ENCODE results near the gene IRGQ. TPM values are rescaled to one million over a fixed set of nuclear protein-coding genes. Genes with fewer than 3 reads are reported as not detected.
"Not testable (repeated sequence)": the region's sequence is repeated elsewhere in the genome, so short reads cannot be mapped to it uniquely, and the experiment has no call there.

The IRGQ gene
- total RNA-seq, 4 donors from 2014 or later, result 20.2 to 25.8 (median 23.6) TPM

DNA sequence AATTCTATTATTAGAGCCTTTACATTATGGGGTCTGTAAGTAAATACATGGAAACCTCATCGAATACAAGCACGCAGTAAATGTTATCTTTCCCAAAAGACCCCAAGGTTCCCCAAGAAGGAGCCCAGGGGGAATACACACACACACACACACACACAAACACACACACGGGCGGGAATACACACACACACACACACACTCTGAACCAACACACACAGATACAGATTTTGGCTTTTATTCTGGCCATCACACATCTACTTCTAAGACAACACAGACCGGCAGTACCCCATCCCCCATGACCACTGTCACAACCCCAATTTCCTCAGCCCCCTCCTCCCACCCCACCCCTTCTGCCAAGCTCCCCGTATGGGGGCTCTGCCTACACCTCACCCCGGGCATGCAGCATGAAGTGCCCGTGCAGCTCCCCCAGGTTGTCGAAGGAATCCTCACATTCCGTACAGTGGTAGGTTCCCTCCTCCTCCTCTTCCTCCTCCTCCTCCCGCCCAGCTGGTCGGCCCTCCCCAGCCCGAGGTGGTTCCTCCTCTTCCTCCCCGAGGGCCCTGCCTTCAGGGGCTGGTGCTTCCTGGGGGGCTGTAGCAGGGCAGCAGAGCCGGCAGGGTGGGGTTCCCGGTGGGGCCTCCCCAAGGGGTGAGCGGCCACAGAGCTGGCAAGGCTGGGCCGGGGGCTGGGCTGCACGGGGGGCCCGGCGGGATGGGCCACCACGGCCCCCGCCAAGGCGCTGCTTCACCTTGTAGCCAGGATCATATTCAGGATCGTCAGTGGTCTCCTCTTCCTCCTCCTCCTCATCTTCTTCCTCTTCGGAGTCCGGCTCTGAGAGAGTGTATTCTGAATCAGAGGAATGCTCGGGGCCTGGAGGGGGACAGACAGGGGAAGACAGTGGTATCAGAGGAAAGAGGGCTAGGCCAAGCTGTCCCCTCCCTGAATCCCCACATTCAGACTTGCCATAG is 11.6 kb upstream of the IRGQ start:
- in situ Hi-C loops (cut with MboI; ENCODE audit: low sequenced_read_pairs in 4 of 4), result no loop called here
- no peak for ATAC-seq
- Histone ChIP-seq H3K36me3 (peaks cover 0 to 4% of the 10 kb centered on the region in 2 donors), H3K9me3 (no peaks in the 10 kb centered on the region), H3K4me1 (no peaks in the 10 kb centered on the region), H3K27me3 (no peaks in the 10 kb centered on the region), H3K4me3 (no peak overlapping the region), H3K27ac (peak overlapping the region in 1 of 4 donors; percentile 46)
- DNase-seq, result no peak
- TF ChIP-seq, protein P1, sequence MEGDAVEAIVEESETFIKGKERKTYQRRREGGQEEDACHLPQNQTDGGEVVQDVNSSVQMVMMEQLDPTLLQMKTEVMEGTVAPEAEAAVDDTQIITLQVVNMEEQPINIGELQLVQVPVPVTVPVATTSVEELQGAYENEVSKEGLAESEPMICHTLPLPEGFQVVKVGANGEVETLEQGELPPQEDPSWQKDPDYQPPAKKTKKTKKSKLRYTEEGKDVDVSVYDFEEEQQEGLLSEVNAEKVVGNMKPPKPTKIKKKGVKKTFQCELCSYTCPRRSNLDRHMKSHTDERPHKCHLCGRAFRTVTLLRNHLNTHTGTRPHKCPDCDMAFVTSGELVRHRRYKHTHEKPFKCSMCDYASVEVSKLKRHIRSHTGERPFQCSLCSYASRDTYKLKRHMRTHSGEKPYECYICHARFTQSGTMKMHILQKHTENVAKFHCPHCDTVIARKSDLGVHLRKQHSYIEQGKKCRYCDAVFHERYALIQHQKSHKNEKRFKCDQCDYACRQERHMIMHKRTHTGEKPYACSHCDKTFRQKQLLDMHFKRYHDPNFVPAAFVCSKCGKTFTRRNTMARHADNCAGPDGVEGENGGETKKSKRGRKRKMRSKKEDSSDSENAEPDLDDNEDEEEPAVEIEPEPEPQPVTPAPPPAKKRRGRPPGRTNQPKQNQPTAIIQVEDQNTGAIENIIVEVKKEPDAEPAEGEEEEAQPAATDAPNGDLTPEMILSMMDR (IDR thresholded peaks at IDR 0.05 in 4 of 5, conservative IDR thresholded peaks at IDR 0.05 in 1 of 5), result no peak
- TF ChIP-seq POLR2A (IDR thresholded peaks at IDR 0.05), result no peak
- intact Hi-C loops (cut with DNase I; ENCODE audit: low total_unique reads), result no loop called here

DNA sequence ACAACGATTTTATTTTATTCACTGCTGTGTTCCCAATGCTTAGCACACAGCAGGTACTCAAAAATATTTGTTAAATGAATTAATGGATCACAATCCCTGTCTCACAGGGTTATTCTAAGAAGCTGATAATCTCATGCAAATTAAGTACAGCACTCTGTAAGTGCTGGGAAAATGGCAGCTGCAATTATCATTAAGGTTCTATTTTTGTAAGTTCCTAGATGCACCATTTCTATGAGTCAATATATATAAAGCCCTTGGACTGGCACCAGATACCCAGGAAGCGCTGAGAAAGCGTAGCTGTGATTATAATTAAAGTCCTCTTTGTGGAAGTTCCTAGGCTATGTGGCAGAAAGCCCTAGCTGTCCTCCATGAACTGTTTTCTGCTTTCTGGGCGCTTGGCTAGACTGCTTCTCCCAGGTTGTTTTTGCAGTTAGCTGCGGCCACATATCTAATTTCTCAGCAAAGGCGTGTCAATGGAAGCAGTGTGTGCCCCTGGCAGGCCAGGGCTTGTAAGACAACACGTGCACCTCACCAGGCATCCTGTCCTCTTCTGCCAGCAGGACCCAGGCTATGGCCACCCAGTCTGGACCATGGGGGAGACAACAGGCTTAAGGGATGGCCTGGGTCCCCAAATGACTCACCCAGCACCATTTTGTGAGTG is 10.8 kb upstream of the IRGQ start:
- Histone ChIP-seq H3K27ac (peak overlapping the region in 1 of 4 donors; percentile 46), H3K9me3 (no peaks in the 10 kb centered on the region), H3K4me3 (no peak overlapping the region), H3K27me3 (no peaks in the 10 kb centered on the region), H3K4me1 (no peaks in the 10 kb centered on the region), H3K36me3 (peaks cover 0 to 7% of the 10 kb centered on the region in 2 donors)
- in situ Hi-C loops (cut with MboI; ENCODE audit: low sequenced_read_pairs in 4 of 4) (no loop called here), intact Hi-C loops (cut with DNase I; ENCODE audit: low total_unique reads) (no loop called here)
- ATAC-seq (no peak), DNase-seq (no peak)
- TF ChIP-seq, protein P1 (IDR thresholded peaks at IDR 0.05 in 4 of 5, conservative IDR thresholded peaks at IDR 0.05 in 1 of 5), result no peak
- no peak for TF ChIP-seq POLR2A (IDR thresholded peaks at IDR 0.05)

DNA sequence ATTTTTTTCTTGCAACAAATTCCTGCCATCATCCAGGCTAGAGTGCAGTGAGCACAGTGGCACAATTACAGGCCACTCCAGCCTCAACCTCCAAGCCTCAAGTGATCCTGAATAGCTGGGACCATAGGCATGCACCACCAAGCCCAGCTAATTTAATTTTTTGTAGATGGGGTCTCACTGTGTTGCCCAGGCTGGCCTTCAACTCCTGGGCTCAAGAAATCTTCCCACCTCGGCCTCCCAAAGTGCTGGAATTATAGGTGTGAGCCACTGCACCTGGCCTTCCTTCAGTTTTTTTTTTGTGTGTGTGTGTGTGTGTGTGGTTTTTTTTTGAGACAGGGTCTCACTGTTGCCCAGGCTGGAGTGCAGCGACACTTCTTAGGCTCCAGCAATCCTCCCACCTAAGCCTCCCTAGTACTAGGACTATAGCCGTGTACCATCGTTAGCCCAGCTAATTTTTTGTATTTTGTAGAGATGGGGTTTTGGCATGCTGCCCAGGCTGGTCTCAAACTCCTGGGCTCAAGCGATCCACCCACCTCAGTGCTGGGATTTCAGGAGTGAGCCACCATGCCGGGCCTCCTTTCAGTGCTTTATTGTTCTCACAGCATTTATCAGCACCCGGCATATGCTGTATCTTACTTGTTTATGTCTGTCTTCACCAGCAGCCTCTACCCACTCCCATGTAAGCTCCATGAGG is 10.1 kb upstream of the IRGQ start:
- no peak for TF ChIP-seq POLR2A (IDR thresholded peaks at IDR 0.05)
- ATAC-seq (no peak), DNase-seq (no peak)
- intact Hi-C loops (cut with DNase I; ENCODE audit: low total_unique reads) (no loop called here), in situ Hi-C loops (cut with MboI; ENCODE audit: low sequenced_read_pairs in 4 of 4) (no loop called here)
- Histone ChIP-seq H3K27me3 (no peaks in the 10 kb centered on the region), H3K9me3 (no peaks in the 10 kb centered on the region), H3K27ac (no peak overlapping the region), H3K4me3 (no peak overlapping the region), H3K4me1 (no peaks in the 10 kb centered on the region), H3K36me3 (peaks cover 0 to 14% of the 10 kb centered on the region in 2 donors)

DNA sequence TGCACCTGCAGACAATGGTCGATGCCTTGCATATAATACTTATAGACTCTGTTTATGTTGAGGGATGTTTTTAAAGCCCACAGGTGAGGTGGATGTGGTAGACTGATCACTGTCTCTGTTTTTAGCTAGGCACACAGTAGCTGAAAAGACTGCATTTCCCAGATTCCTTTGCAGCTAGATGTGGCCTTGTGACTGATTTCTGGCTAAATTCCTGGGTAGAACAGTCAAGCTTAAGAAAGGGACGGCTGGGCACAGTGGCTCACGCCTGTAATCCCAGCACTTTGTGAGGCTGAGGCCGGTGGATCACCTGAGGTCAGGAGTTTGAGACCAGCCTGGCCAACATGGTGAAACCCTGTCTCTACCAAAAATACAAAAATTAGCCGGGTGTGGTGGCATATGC is 4.4 kb upstream of the IRGQ start:
- H3K27ac ChIP-seq; DNase-seq; ATAC-seq; H3K4me3 ChIP-seq; intact Hi-C loops (cut with DNase I; ENCODE audit: low total_unique reads); in situ Hi-C loops (cut with MboI; ENCODE audit: low sequenced_read_pairs in 4 of 4); H3K27me3 ChIP-seq; H3K9me3 ChIP-seq: not testable (repeated sequence)
- Histone ChIP-seq H3K36me3 (peaks cover 0 to 39% of the 10 kb centered on the region in 2 donors), H3K4me1 (peaks cover 15% of the 10 kb centered on the region in 2 donors)

DNA sequence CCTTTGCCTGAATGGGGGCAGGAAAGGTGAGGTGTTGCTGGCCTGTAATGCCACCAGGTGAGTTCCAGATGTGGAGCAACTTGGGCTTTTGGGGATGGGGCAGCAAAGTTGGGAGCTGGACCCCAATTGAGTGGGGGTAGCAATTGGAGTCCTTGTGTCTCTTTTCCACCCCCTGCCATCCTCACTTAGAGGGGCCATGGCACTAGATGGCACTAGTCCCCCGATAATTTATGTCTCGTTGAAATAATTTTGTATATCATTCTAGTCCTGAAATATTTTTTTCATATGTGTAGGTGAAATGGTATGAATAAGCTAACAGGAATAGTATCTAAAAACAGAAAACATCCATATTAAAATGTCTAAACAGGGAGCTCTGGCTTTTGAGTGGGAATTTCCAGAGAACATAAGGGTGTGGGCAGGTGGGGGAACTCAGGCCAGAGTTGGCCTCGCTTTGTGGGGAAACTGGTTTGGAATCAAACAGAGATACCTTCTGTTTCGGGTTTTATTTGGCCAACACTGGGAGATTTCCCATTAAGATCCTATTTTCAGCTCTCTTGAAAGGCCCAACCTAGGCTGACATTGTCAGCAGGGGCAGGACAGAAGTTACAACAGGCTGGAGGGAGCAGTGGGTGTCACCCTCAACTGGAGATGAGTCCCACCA is 3.8 kb upstream of the IRGQ start:
- peaks cover 0 to 39% of the 10 kb centered on the region in 2 donors for H3K36me3 ChIP-seq
- no peak overlapping the region for H3K27ac ChIP-seq
- DNase-seq (no peak), ATAC-seq (no peak)
- no peaks in the 10 kb centered on the region for H3K9me3 ChIP-seq
- intact Hi-C loops (cut with DNase I; ENCODE audit: low total_unique reads) (no loop called here), in situ Hi-C loops (cut with MboI; ENCODE audit: low sequenced_read_pairs in 4 of 4) (no loop called here)
- TF ChIP-seq POLR2A (IDR thresholded peaks at IDR 0.05), result no peak
- TF ChIP-seq, protein P1 (IDR thresholded peaks at IDR 0.05 in 4 of 5, conservative IDR thresholded peaks at IDR 0.05 in 1 of 5), result no peak
- peaks cover 18 to 21% of the 10 kb centered on the region in 2 donors for H3K4me1 ChIP-seq
- H3K27me3 ChIP-seq, result no peaks in the 10 kb centered on the region
- no peak overlapping the region for H3K4me3 ChIP-seq

Measured in gastrocnemius medialis (tissue), 4 donors.